Measurements from ENCODE around the gene ARRDC5.

The ARRDC5 gene

GRCh38 chr19:4932711-4933110 is 30.0 kb upstream of the ARRDC5 start:
- H3K4me3 ChIP-seq (ENCODE audit: low read depth, low read length): no peak overlapping the region
- TF ChIP-seq CTCF (IDR thresholded peaks at IDR 0.05; ENCODE audit: borderline replicate concordance, insufficient read depth, low read depth, low read length): no peak

GRCh38 chr19:4930664-4931063 is 28.0 kb upstream of the ARRDC5 start:
- no peak overlapping the region for H3K4me3 ChIP-seq (ENCODE audit: low read depth, low read length)
- TF ChIP-seq CTCF (IDR thresholded peaks at IDR 0.05; ENCODE audit: borderline replicate concordance, insufficient read depth, low read depth, low read length): no peak

- no peak for TF ChIP-seq CTCF (IDR thresholded peaks at IDR 0.05; ENCODE audit: borderline replicate concordance, insufficient read depth, low read depth, low read length)
- H3K4me3 ChIP-seq (ENCODE audit: low read depth, low read length): no peak overlapping the region
Observed at GRCh38 chr19:4929186-4929585, 26.5 kb upstream of the ARRDC5 start.

- H3K4me3 ChIP-seq (ENCODE audit: low read depth, low read length): no peak overlapping the region
- no peak for TF ChIP-seq CTCF (IDR thresholded peaks at IDR 0.05; ENCODE audit: borderline replicate concordance, insufficient read depth, low read depth, low read length)
Observed at GRCh38 chr19:4923276-4923747, 20.6 kb upstream of the ARRDC5 start.

- no peak for TF ChIP-seq CTCF (IDR thresholded peaks at IDR 0.05; ENCODE audit: borderline replicate concordance, insufficient read depth, low read depth, low read length)
- H3K4me3 ChIP-seq (ENCODE audit: low read depth, low read length): no peak overlapping the region
Observed at GRCh38 chr19:4922530-4923275, 20.0 kb upstream of the ARRDC5 start.

GRCh38 chr19:4916292-4917082 is 13.8 kb upstream of the ARRDC5 start:
- TF ChIP-seq CTCF (IDR thresholded peaks at IDR 0.05; ENCODE audit: borderline replicate concordance, insufficient read depth, low read depth, low read length): no peak
- H3K4me3 ChIP-seq (ENCODE audit: low read depth, low read length): peak overlapping the region; percentile 53

Data from GM12875 (cell line).